Liver (tissue), 3 donors: ENCODE measurements around the gene SUPT20H.

Experiments used
- CTCF ChIP-seq: fragments of 150-350 bp; IDR thresholded peaks from 2 replicates; pipeline ENCODE4 v1.5.1; 2017; ENCODE audit warnings: improper control_type of control experiment, low read depth, low read length; ENCODE audit not compliant: missing input control
- EGR1 ChIP-seq, 2 donors: IDR thresholded peaks; 2 replicates each; pipeline ENCODE4 v1.6.1; 2016 to 2018; ENCODE audit warnings: antibody characterized with exemption in 2 of 2, low read depth in 2 of 2
- GABPA ChIP-seq, 2 donors: IDR thresholded peaks in 1 of 2; conservative IDR thresholded peaks in 1 of 2; 2 replicates each; pipeline ENCODE4 v1.6.1; 2016; ENCODE audit warnings: antibody characterized with exemption in 2 of 2, mild to moderate bottlenecking in 1 of 2, moderate library complexity in 1 of 2
- HNF4A ChIP-seq, 2 donors: conservative IDR thresholded peaks; 2 replicates each; pipeline ENCODE4 v1.6.1; 2016; ENCODE audit warnings: antibody characterized with exemption in 2 of 2, mild to moderate bottlenecking in 2 of 2
- HNF4G ChIP-seq: IDR thresholded peaks from 2 replicates; pipeline ENCODE4 v1.6.1; 2016; ENCODE audit warnings: antibody characterized with exemption
- MAX ChIP-seq: IDR thresholded peaks from 2 replicates; pipeline ENCODE4 v1.6.1; 2016; ENCODE audit warnings: antibody characterized with exemption
- NR2F2 ChIP-seq: IDR thresholded peaks from 2 replicates; pipeline ENCODE4 v1.6.1; 2016; ENCODE audit warnings: antibody characterized with exemption
- RAD21 ChIP-seq, 2 donors: IDR thresholded peaks; 2 replicates each; pipeline ENCODE4 v1.6.1; 2016; ENCODE audit warnings: antibody characterized with exemption in 2 of 2, mild to moderate bottlenecking in 2 of 2
- REST ChIP-seq: IDR thresholded peaks from 2 replicates; pipeline ENCODE4 v1.6.1; 2016; ENCODE audit warnings: antibody characterized with exemption, mild to moderate bottlenecking
- SP1 ChIP-seq: IDR thresholded peaks from 2 replicates; pipeline ENCODE4 v1.6.1; 2018; ENCODE audit warnings: antibody characterized with exemption, mild to moderate bottlenecking
- TAF1 ChIP-seq: conservative IDR thresholded peaks from 2 replicates; pipeline ENCODE4 v1.6.1; 2016; ENCODE audit warnings: antibody characterized with exemption, mild to moderate bottlenecking
- YY1 ChIP-seq: IDR thresholded peaks from 2 replicates; pipeline ENCODE4 v1.6.1; 2016; ENCODE audit warnings: antibody characterized with exemption, mild to moderate bottlenecking
- ZBTB33 ChIP-seq: IDR thresholded peaks from 2 replicates; pipeline ENCODE4 v1.6.1; 2016; ENCODE audit warnings: antibody characterized with exemption
- donor health status: healthy.
- donor health status: healthy.

- TF ChIP-seq HNF4A (conservative IDR thresholded peaks at IDR 0.05) (no peak), EGR1 (IDR thresholded peaks at IDR 0.05; ENCODE audit: low read depth in 2 of 2) (no peak), HNF4G (no peak), CTCF (no peak), TAF1 (no peak), SP1 (no peak), YY1 (no peak), MAX (no peak), REST (no peak), ZBTB33 (no peak), RAD21 (IDR thresholded peaks at IDR 0.05) (no peak), GABPA (IDR thresholded peaks at IDR 0.05 in 1 of 2, conservative IDR thresholded peaks at IDR 0.05 in 1 of 2) (no peak), NR2F2 (no peak)
Observed at GRCh38 chr13:37097076-37097475, 37.6 kb upstream of the SUPT20H start.
